GM10266 (cell line): ENCODE results near the gene RALGAPA2.

Experiments used
- DNase-seq: peaks from one replicate; pipeline ENCODE4 v3.0.0; 2012; ENCODE audit errors: extremely low spot score
- TF ChIP-seq, protein P1 (sequence below): IDR thresholded peaks from 2 replicates; pipeline ENCODE4 v1.5.1; 2012; ENCODE audit warnings: mild to moderate bottlenecking, low read depth; ENCODE audit not compliant: control insufficient read depth, insufficient read depth; ENCODE audit errors: missing control alignments

Gene RALGAPA2

DNA sequence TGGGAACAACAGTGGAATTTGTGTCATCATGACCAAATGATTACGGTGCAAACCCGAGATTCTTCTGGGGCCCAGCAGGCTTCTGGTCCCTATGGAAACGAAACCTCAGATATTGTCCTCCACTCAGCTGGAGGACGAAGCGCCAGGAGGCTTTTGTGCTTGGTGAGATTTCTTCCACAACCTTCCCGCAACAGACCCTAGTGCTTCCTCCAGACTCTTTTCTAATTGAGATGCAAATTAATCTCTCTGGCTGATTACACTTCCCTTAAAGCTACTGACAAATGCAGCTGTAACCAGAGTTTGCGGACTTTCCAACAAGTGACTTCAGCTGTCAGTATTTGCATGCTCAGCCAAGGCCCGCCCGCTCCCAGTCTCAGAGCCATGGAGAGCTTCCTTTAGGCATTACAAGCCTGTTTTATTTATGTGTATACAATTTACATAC lies 248.5 kb downstream of the RALGAPA2 start:
- DNase-seq, result peak; percentile 23
- TF ChIP-seq, protein P1, sequence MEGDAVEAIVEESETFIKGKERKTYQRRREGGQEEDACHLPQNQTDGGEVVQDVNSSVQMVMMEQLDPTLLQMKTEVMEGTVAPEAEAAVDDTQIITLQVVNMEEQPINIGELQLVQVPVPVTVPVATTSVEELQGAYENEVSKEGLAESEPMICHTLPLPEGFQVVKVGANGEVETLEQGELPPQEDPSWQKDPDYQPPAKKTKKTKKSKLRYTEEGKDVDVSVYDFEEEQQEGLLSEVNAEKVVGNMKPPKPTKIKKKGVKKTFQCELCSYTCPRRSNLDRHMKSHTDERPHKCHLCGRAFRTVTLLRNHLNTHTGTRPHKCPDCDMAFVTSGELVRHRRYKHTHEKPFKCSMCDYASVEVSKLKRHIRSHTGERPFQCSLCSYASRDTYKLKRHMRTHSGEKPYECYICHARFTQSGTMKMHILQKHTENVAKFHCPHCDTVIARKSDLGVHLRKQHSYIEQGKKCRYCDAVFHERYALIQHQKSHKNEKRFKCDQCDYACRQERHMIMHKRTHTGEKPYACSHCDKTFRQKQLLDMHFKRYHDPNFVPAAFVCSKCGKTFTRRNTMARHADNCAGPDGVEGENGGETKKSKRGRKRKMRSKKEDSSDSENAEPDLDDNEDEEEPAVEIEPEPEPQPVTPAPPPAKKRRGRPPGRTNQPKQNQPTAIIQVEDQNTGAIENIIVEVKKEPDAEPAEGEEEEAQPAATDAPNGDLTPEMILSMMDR, result no peak

DNA sequence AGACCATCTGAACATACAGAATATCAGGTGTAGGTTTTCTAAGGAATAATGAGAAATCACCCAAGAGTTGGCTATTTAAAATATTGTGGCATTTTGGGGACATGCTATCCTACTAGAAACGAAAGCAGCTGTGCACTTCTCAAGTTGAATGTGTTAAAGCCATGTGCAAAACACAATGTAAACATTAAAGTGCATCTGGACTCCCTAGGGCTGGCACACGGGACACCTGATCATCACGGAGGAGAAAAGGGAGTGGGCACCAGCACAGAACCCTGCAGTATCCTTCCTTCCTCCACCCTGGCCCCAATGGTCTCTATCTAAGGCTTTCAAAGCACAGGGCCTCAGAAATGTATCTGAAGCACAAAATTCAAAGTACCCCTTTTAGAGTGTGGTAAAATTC lies 250.3 kb downstream of the RALGAPA2 start:
- no peak for DNase-seq
- TF ChIP-seq, protein P1, result no peak

GRCh38 chr20:20461551-20461950 lies 250.9 kb downstream of the RALGAPA2 start:
- TF ChIP-seq, protein P1, result no peak

GRCh38 chr20:20459726-20460125 lies 252.7 kb downstream of the RALGAPA2 start:
- TF ChIP-seq, protein P1, result no peak
- DNase-seq, result no peak

More at GRCh38 chr20:20461551-20461950, 250.9 kb downstream of the RALGAPA2 start:
- DNase-seq, result no peak

DNA sequence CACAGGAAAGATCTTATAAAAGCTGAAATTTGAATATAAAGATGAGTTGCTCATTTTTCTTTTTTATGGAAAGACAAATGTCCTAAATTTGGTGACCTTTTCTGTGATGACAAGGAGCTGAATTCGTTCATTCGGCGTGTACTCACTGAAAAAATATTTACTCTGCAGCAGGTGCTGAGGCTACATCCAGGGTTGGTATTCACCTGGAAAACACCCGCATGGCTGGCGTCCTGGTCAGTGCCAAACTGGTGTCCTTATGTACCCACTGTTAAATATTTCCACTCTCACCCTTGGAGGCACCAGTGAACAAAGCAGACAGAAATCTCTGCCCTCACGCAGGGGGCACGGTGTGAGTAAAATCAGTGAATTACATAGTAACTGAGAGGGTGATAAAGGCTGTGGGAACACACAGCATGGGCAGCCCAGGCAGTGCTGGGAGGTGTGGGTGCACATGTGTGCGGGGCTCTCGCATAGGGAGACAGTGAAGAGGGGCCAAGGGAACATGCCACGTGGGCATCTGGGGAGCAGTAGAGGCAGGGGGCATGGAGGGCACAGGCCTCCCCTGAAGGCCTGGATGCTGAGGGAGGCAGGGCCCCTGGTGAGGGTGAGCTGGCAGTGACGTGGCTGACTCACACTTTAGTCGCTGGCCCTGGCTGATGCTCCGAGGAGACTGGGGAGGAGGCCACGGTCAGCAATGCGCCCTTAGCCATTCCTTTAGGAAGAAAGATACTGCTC lies 254.9 kb downstream of the RALGAPA2 start:
- TF ChIP-seq, protein P1, result no peak
- DNase-seq, result no peak

- no peak for DNase-seq
- TF ChIP-seq, protein P1, result no peak
These were observed 255.7 kb downstream of the RALGAPA2 start for GRCh38 chr20:20456741-20457140.

DNA sequence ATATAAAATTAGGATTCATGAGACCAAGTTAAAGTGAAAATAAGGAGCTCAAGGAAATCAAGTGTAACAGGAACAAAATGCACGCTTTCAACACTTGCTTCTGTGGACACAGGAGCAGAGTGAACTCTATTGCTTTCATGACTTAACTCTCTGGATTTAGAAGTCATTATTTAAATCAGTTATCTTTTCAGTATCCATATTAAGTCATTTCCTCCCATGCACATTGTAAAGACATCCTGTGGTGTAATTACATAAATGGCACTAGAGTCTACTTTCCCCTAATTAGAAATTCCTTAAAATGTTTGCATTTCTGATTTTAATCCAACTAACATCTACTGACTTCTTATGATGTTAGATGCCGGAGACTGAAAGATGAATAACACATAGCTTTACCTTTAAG lies 256.5 kb downstream of the RALGAPA2 start:
- TF ChIP-seq, protein P1, result no peak
- DNase-seq, result no peak
